Astrocyte of the hippocampus (primary cell): ENCODE measurements around the gene EPB41L4A.

Experiments
- DNase-seq: peaks from one replicate; pipeline ENCODE4 v3.0.0; 2011; ENCODE audit warnings: low read depth, low spot score

Gene EPB41L4A

GRCh38 chr5:112116371-112116770, 302.7 kb downstream of the EPB41L4A start:
- no peak for DNase-seq

DNA sequence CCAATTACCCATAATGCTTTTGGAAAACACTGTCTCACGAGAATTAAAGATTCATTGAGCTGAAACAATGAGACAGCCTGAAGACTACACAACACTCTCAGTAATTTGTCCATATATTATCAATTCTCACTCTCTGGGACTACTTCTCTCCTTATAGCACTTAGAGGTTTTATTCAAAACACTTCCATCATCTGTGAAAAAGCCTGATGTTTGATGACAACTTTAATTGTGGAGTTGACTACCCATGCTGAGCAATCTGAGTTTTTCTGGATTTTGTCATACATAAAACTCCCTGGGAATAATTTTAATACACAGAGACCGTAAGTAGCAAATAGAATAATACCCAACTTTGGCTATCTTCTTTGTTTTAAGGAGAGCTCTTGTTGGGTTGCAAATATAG, 305.5 kb downstream of the EPB41L4A start:
- no peak for DNase-seq
